ENCODE data around the gene CCDC102B. TPM values are rescaled to one million over a fixed set of nuclear protein-coding genes. Genes with fewer than 3 reads are reported as not detected.

CCDC102B gene
- total and polyA plus RNA-seq, 4 donors = 7.1 to 78.8 (median 19.9) TPM

DNA sequence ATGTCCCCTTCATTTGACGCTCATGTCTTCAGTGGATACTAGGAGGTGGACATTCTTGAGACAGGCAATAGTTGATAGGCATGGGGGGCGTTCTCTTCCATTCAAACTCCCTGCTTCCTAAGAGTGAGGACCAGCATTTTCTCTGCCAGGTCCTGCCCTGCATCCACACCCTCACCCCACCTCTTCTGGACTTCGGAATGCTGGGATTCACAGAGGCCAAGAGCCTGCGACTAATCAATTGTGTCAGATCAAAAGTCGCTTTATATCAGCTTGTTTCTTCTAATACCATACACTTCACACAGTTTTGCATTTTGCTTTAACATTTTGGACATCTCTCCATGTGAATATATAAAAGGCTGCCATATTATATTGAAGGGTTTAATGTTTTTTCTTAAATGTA is 210.7 kb downstream of the CCDC102B start:
- no peak for ATAC-seq (ENCODE audit: insufficient read depth, low FRiP score)
- 90 to 92% methylated on average over 5 of the region's 5 CpGs for WGBS, 2 donors

DNA sequence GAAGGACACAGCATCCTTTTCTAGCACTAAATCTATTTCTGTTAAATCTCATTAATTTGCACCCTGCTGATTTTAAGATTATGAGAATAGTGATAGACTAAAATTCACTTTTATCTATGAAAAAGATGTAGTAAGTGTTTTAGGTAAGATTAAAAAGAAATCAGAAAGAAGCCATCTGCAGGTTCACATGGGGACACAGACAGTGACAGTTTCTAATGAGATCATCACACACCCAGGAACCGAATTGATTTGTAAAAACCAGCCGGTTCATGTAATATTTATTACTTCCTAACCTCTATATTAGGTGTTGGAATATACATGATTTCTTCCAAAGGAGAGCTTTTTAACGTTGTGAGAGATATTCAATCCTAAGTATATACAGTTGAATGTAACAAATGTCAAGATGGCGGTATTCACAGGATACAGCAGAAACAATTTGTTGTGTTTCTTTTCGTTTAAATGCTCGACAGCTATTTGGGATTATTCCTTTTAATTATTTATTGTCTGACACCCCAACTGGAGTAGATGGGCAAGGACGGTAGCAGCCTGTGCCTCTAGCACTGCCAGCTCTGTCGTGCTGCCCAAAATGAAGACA is 223.4 kb downstream of the CCDC102B start:
- no peak overlapping the region for H3K27ac ChIP-seq (ENCODE audit: low read depth in 1 of 2, low read length in 1 of 2)
- no peaks in the 10 kb centered on the region for H3K4me1 ChIP-seq (ENCODE audit: control insufficient read depth in 5 of 5, insufficient read depth in 5 of 5, low read length in 5 of 5)
- 58 to 71% methylated on average over 8 of the region's 8 CpGs for WGBS, 2 donors
- peaks cover 0 to 2% (median 0%) of the 10 kb centered on the region in 3 donors for H3K27me3 ChIP-seq (ENCODE audit: control insufficient read depth in 3 of 3, insufficient read depth in 3 of 3, low read length in 2 of 3)
- no peak for TF ChIP-seq CTCF (IDR thresholded peaks at IDR 0.05; ENCODE audit: control extremely low read depth, extremely low read depth)
- ATAC-seq (ENCODE audit: insufficient read depth, low FRiP score) = no peak
- H3K9me3 ChIP-seq (ENCODE audit: control insufficient read depth in 4 of 4, insufficient read depth in 3 of 4, low read length in 3 of 4) = no peaks in the 10 kb centered on the region
- H3K9ac ChIP-seq (ENCODE audit: insufficient read depth in 1 of 2, low read length in 2 of 2) = no peak overlapping the region
- H3K36me3 ChIP-seq (ENCODE audit: control insufficient read depth in 4 of 4, insufficient read depth in 4 of 4, low read length in 4 of 4) = no peaks in the 10 kb centered on the region
- H3K4me3 ChIP-seq = no peak overlapping the region
- DNase-seq = no peak

More for the DNA sequence above, 210.7 kb downstream of the CCDC102B start:
- no peak overlapping the region for H3K4me3 ChIP-seq
- no peak overlapping the region for H3K27ac ChIP-seq (ENCODE audit: low read depth in 1 of 2, low read length in 1 of 2)
- H3K27me3 ChIP-seq (ENCODE audit: control insufficient read depth in 3 of 3, insufficient read depth in 3 of 3, low read length in 2 of 3) = no peaks in the 10 kb centered on the region
- no peak overlapping the region for H3K9ac ChIP-seq (ENCODE audit: insufficient read depth in 1 of 2, low read length in 2 of 2)
- no peak for TF ChIP-seq CTCF (IDR thresholded peaks at IDR 0.05; ENCODE audit: control extremely low read depth, extremely low read depth)
- H3K4me1 ChIP-seq (ENCODE audit: control insufficient read depth in 5 of 5, insufficient read depth in 5 of 5, low read length in 5 of 5) = no peaks in the 10 kb centered on the region
- H3K9me3 ChIP-seq (ENCODE audit: control insufficient read depth in 4 of 4, insufficient read depth in 3 of 4, low read length in 3 of 4) = no peaks in the 10 kb centered on the region
- no peaks in the 10 kb centered on the region for H3K36me3 ChIP-seq (ENCODE audit: control insufficient read depth in 4 of 4, insufficient read depth in 4 of 4, low read length in 4 of 4)
- DNase-seq = no peak

DNA sequence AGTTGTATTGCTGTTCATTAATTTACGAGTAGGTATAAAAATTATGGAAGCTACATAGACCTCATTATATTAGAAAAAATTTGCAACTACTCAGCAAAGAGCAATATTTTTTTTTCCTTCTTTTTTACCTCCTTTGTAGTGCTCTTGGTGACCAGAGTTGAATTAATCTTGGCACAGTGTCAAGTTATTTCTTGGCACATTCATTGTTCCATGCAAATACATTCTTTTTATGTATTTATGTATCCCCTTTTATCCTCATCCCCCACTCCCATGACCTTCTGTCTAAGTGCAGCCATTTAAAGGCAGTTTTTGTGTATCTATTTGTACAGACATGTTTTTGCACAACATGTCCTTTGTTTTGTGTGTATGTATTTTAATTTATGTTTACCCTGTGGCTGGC is 224.5 kb downstream of the CCDC102B start:
- Histone ChIP-seq H3K36me3 (ENCODE audit: control insufficient read depth in 4 of 4, insufficient read depth in 4 of 4, low read length in 4 of 4) (no peaks in the 10 kb centered on the region), H3K27ac (ENCODE audit: low read depth in 1 of 2, low read length in 1 of 2) (no peak overlapping the region), H3K4me3 (no peak overlapping the region), H3K4me1 (ENCODE audit: control insufficient read depth in 5 of 5, insufficient read depth in 5 of 5, low read length in 5 of 5) (no peaks in the 10 kb centered on the region), H3K27me3 (ENCODE audit: control insufficient read depth in 3 of 3, insufficient read depth in 3 of 3, low read length in 2 of 3) (peaks cover 0 to 2% (median 0%) of the 10 kb centered on the region in 3 donors), H3K9me3 (ENCODE audit: control insufficient read depth in 4 of 4, insufficient read depth in 3 of 4, low read length in 3 of 4) (no peaks in the 10 kb centered on the region), H3K9ac (ENCODE audit: insufficient read depth in 1 of 2, low read length in 2 of 2) (no peak overlapping the region)
- peak in 2 of 3 donors; percentile 53 to 62 for DNase-seq
- no peak for TF ChIP-seq CTCF (IDR thresholded peaks at IDR 0.05; ENCODE audit: control extremely low read depth, extremely low read depth)
- ATAC-seq (ENCODE audit: insufficient read depth, low FRiP score) = no peak
- WGBS, 2 donors = 83 to 94% methylated on average over 1 of the region's 1 CpG

DNA sequence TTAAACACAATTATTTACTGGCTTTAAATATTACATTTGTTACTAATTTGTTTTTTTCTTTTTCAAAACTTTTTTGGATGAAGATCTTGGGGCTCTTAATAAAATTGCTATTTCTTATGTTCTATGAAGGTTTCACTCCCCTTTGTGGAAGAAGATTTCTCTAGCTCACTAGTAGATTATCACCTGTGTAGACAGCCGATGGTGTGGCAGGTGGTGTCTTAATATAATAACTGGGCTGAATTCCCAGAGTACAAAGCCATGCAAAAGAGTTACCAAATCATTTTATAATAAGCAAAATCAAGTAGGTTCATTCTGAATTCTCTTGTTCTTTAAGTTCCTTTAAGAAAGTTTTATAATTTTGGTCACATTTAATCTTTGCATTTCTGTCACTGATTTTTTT is 233.7 kb downstream of the CCDC102B start:
- no peaks in the 10 kb centered on the region for H3K36me3 ChIP-seq (ENCODE audit: control insufficient read depth in 4 of 4, insufficient read depth in 4 of 4, low read length in 4 of 4)
- WGBS, 2 donors = 87 to 90% methylated on average over 1 of the region's 1 CpG
- ATAC-seq (ENCODE audit: insufficient read depth, low FRiP score) (no peak), DNase-seq (no peak)
- no peaks in the 10 kb centered on the region for H3K4me1 ChIP-seq (ENCODE audit: control insufficient read depth in 5 of 5, insufficient read depth in 5 of 5, low read length in 5 of 5)
- H3K9ac ChIP-seq (ENCODE audit: insufficient read depth in 1 of 2, low read length in 2 of 2) = no peak overlapping the region
- no peaks in the 10 kb centered on the region for H3K9me3 ChIP-seq (ENCODE audit: control insufficient read depth in 4 of 4, insufficient read depth in 3 of 4, low read length in 3 of 4)
- TF ChIP-seq CTCF (IDR thresholded peaks at IDR 0.05; ENCODE audit: control extremely low read depth, extremely low read depth) = no peak
- H3K27me3 ChIP-seq (ENCODE audit: control insufficient read depth in 3 of 3, insufficient read depth in 3 of 3, low read length in 2 of 3) = no peaks in the 10 kb centered on the region
- no peak overlapping the region for H3K27ac ChIP-seq (ENCODE audit: low read depth in 1 of 2, low read length in 1 of 2)
- no peak overlapping the region for H3K4me3 ChIP-seq
